ENCODE data around the gene BCDIN3D.

DNA sequence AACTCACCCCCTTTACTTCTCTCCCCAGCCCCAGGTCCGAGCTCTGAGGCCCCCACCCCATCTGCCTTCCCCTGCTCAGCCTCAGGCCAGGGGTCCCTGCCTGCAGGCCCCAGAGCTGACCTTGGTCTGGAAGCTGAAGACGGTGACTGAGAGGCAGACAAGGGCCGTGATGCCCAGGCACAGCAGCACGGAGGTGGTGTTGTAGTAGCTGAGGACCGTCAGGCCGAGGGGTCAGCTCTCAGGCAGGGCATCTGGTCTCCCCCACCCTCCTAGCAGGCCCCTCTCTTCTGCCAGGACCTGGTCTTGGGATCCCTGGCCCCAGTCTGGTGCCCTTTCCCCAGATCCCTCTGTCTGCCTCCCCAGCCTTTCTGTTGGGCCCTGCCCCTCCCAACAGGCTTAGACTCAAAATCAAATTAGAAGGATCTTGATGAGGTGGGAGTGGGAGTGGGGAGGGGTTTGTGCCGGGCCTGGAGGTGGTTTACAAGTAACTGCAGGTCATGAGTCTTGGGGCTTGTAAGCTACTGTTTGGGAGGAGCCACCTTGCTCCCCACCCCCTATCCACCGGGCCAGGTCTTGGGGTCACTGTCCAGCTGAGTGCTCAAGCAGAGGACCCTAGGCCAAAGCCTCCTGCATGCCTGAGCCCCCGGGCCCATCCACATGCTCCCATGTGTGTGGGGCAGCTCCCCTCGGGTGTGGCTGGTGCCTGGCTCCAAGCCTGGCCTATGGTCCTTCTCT lies 46.6 kb upstream of the BCDIN3D start:
- no peak for TF ChIP-seq CTCF (IDR thresholded peaks at IDR 0.05)
- TF ChIP-seq POLR2A (IDR thresholded peaks at IDR 0.05): no peak
